SK-N-MC (cell line): ENCODE measurements around the gene ST6GALNAC5.

Experiments
- DNase-seq: peaks from one replicate; pipeline ENCODE4 v3.0.0-alpha.2; 2011; ENCODE audit warnings: low read depth, low spot score
- H3K27ac ChIP-seq: fragments of 200-600 bp; sonication (generic); 2 replicates; pipeline ENCODE4 v1.5.1; 2016; ENCODE audit warnings: mixed run types
- H3K36me3 ChIP-seq: fragments of 200-600 bp; sonication (generic); 2 replicates; pipeline ENCODE4 v1.6.1; 2017; ENCODE audit warnings: antibody characterized with exemption, low read length, mixed read lengths; ENCODE audit not compliant: insufficient read depth
- H3K4me3 ChIP-seq: fragments of 200-600 bp; sonication (generic); 2 replicates; pipeline ENCODE4 v1.5.1; 2016
- H3K9ac ChIP-seq: fragments of 200-600 bp; sonication (generic); 2 replicates; pipeline ENCODE4 v1.8.0; 2017; ENCODE audit warnings: mixed run types, mixed read lengths; ENCODE audit not compliant: insufficient read length
- H3K9me3 ChIP-seq: fragments of 200-600 bp; sonication (generic); 2 replicates; pipeline ENCODE4 v1.6.1; 2017; ENCODE audit warnings: low read depth, mild to moderate bottlenecking, antibody characterized with exemption, low read length, moderate library complexity, mixed read lengths
- EZH2 ChIP-seq: fragments of 200-600 bp; sonication (generic); IDR thresholded peaks from one replicate; pipeline ENCODE4 v1.6.1; 2017; ENCODE audit warnings: antibody characterized with exemption
- FOXP2 ChIP-seq: optimal IDR thresholded peaks from 2 replicates; pipeline ENCODE3; 2011; ENCODE audit warnings: mild to moderate bottlenecking, moderate library complexity; ENCODE audit not compliant: insufficient read depth; ENCODE audit errors: extremely low read length, control extremely low read depth
- POLR2AphosphoS5 ChIP-seq: IDR thresholded peaks from 2 replicates; pipeline ENCODE4 v1.6.1; 2012; ENCODE audit warnings: mild to moderate bottlenecking, low read depth, low read length, borderline replicate concordance

ST6GALNAC5 gene

DNA sequence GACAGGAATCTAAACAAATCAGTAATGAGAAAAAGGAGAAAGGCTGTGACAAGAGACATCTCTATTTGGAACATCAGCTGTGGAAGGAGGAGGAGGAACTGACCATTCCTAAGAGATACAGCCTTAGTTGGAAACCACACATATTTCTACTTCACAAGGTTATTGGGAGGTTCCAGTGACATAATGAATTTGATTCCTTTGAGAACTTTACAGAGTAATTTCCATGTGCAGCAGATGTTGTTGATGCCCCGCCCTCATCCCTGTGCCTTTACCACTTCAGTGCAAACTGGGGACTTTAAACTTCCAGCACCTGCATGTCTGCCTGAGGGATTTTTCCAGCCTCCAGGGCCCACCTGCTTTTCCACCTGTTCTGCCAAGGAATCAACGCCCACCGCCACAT is 9.3 kb upstream of the ST6GALNAC5 start:
- Histone ChIP-seq H3K4me3 (no peak overlapping the region), H3K27ac (no peak overlapping the region), H3K9ac (no peak overlapping the region), H3K36me3 (no peaks in the 10 kb centered on the region), H3K9me3 (no peaks in the 10 kb centered on the region)
- no peak for DNase-seq
- TF ChIP-seq EZH2: no peak
- TF ChIP-seq POLR2AphosphoS5: no peak
- no peak for TF ChIP-seq FOXP2

DNA sequence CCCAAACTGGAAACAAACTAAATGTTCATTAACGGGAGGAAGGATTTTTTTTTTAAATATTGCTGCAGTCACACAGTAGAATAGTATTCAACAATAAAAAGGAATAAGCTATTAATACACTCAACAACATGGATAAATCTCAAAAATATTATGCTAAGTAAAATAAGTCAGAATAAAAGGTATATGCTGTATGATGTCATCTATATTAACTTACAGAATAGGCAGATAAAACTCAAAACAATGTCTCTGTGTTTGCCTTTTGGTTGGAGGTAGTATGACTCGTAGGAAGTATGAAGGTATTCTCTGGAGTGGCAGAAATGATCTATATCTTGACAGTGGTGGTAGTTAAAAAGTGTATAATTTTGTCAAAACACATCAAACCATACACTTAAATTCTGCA is 6.1 kb upstream of the ST6GALNAC5 start:
- H3K4me3 ChIP-seq: no peak overlapping the region
- H3K9me3 ChIP-seq: no peaks in the 10 kb centered on the region
- DNase-seq: no peak
- no peak overlapping the region for H3K9ac ChIP-seq
- H3K36me3 ChIP-seq: no peaks in the 10 kb centered on the region
- no peak overlapping the region for H3K27ac ChIP-seq
- TF ChIP-seq FOXP2: no peak
- no peak for TF ChIP-seq POLR2AphosphoS5
- TF ChIP-seq EZH2: no peak

DNA sequence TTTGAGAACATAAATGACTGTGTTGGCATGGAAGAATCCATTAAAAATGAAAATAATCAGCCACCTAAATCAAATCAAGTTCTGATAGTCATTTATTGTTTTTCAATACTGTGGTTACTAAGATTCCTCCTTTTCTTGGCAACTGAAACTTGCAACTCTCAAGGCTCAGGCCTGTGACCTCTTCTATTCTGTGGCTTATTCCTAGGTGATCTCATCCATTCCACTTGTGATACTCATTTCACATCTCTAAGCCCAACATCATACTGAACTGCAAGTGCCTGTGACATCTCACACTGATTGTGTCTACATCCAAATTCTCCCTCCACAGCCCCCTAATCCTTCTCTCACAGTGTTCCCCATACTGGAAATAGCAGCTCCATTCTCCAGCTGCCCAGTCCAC is 4.8 kb upstream of the ST6GALNAC5 start:
- no peak overlapping the region for H3K27ac ChIP-seq
- H3K9me3 ChIP-seq: no peaks in the 10 kb centered on the region
- no peak overlapping the region for H3K4me3 ChIP-seq
- no peak overlapping the region for H3K9ac ChIP-seq
- TF ChIP-seq POLR2AphosphoS5: no peak
- no peak for TF ChIP-seq EZH2
- DNase-seq: no peak
- H3K36me3 ChIP-seq: no peaks in the 10 kb centered on the region

DNA sequence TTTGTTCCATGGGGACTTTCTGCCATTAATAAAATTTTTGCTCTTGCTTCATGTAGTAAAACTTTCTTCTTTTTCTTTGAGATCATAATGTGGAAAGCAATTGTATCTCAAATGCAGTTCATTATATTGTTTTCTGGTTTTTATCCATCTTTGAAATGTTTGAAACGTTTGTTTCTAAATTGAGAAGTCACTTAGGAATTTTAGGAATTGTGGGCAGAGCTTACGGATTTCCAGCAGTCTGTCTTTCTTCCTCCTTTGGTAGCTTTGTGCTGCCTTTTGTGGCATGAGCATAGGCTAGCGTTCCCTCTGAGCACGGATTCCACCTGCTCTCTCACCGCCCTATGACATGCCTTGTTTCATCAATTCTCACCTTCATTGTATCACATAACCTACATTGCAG is 2.9 kb upstream of the ST6GALNAC5 start:
- H3K4me3 ChIP-seq: no peak overlapping the region
- no peak overlapping the region for H3K9ac ChIP-seq
- no peak overlapping the region for H3K27ac ChIP-seq
- no peak for DNase-seq
- H3K36me3 ChIP-seq: no peaks in the 10 kb centered on the region
- TF ChIP-seq POLR2AphosphoS5: no peak
- TF ChIP-seq FOXP2: no peak
- TF ChIP-seq EZH2: no peak
- H3K9me3 ChIP-seq: no peaks in the 10 kb centered on the region

DNA sequence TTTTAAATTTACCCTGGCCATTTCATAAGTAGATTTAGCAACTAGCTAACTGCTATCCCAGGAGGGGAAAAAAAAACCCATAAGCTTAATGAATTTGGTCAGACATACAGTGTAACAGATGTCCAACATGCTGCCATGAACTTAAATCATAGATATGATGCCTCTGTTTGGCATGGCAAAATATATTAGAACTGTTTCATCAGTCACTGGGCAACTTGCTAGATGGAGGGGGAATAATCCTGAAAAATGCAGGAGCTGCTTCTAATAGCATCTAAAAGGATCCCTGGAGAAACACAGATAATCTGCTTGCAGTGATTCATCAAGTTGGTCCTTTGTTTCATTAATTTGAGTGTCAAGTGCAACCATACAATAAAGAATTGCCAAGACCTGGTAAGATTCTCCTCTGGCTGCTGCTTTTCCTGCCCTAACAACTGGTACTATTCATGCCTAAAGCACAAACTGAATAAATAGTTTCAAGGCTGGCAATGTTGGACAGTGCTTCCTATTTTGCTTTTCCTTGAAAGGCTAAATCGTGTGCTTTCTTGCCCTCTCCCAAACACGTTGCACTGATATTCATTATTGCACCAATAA is 1.5 kb upstream of the ST6GALNAC5 start:
- no peak overlapping the region for H3K4me3 ChIP-seq
- no peak overlapping the region for H3K9ac ChIP-seq
- TF ChIP-seq FOXP2: no peak
- no peak for TF ChIP-seq POLR2AphosphoS5
- TF ChIP-seq EZH2: no peak
- H3K9me3 ChIP-seq: no peaks in the 10 kb centered on the region
- no peak overlapping the region for H3K27ac ChIP-seq
- no peaks in the 10 kb centered on the region for H3K36me3 ChIP-seq
- no peak for DNase-seq

DNA sequence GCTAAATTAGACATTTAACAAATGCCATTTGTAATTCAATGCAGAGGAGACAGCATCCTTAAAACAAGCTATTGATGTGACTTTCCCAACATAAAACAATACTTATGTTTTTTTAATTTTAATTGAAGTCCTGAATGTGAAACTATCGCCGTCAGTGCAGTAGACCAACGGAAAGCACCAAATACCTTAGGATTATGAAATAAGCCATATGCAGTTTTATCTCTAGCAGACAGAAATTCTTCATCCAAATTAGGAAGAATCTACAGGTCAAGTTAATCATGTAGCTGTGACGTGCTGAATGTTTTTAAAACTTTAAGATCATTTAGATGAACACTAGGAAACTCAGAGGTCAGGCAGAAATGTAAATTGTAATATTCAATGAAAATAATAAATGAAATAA is 714 bp upstream of the ST6GALNAC5 start:
- H3K9ac ChIP-seq: no peak overlapping the region
- TF ChIP-seq EZH2: no peak
- no peak for TF ChIP-seq FOXP2
- TF ChIP-seq POLR2AphosphoS5: no peak
- H3K9me3 ChIP-seq: no peaks in the 10 kb centered on the region
- no peak for DNase-seq
- H3K36me3 ChIP-seq: no peaks in the 10 kb centered on the region
- H3K4me3 ChIP-seq: no peak overlapping the region
- H3K27ac ChIP-seq: no peak overlapping the region

DNA sequence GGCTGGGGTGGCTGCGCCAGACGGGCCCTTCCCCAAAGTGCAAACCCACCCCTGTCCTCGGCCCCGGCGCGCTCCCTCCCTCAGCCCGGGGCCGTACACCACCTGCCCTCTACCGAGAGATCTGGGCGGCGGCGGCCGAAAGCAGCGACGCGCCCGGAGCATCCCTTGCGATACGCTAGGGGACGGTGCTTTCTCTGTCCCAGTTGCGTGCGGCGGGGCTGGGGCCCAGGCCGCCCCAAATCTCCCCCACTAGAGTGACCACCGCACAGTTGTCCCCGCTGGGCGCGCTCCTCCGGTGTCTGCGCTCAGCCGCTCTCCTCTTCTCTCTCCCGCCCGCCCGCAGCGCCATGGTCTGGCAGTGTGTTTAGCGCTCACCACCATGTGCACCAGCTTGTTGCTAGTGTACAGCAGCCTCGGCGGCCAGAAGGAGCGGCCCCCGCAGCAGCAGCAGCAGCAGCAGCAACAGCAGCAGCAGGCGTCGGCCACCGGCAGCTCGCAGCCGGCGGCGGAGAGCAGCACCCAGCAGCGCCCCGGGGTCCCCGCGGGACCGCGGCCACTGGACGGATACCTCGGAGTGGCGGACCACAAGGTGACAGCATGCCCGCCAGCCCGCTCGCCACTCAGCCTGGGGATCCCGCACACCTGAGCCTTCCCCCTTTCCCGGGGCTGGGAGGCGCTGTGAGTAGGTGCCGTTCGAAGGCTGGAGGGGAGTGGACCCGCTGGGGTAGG is 1.0 kb downstream of the ST6GALNAC5 start:
- no peak for DNase-seq
- no peak overlapping the region for H3K27ac ChIP-seq
- H3K9ac ChIP-seq: no peak overlapping the region
- TF ChIP-seq FOXP2 (no peak), POLR2AphosphoS5 (no peak), EZH2 (no peak)
- H3K4me3 ChIP-seq: peak overlapping the region; percentile 85
- no peaks in the 10 kb centered on the region for H3K9me3 ChIP-seq
- no peaks in the 10 kb centered on the region for H3K36me3 ChIP-seq

DNA sequence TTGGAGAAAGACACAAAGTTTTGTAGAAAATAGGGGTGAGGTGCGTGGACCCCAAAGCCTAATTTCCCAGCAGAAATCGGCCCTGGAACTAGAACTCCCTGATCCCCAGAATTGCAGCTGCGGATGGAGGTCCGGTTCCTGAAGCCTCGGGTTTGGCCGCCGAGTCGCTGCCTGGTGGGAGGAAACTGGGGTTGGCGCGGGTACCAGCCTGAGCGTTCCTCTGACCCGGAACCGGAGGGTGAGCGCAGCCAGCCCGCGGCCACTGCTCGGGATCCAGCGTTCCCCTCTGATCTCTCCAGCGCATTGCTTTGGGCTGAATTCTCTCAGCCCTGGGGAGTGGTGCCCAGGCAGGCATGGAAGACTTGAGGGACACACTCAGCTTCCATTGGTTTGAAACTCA is 1.6 kb downstream of the ST6GALNAC5 start:
- Histone ChIP-seq H3K36me3 (no peaks in the 10 kb centered on the region), H3K4me3 (peak overlapping the region; percentile 85; the same call in 1 of the 2 replicates), H3K9me3 (no peaks in the 10 kb centered on the region), H3K9ac (no peak overlapping the region), H3K27ac (no peak overlapping the region)
- no peak for TF ChIP-seq FOXP2
- DNase-seq: no peak

DNA sequence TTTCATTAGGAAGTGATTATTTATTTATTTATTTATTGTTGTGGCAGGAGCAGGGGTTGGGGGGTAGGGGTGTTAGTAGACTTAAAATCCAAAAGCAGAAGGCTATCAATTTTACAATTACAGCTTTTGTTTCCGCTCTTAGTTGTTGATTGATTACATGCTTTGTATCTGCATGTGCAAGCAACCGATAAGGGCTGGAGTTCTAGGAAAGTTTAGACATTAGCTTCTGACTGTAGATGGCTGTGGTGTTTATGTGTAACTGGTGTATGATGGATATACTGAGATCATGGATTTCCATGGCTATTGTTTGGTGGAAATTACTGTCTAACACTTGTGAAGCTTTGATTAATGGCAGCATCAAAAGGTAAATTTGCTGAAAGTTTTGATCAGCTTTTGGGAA is 2.8 kb downstream of the ST6GALNAC5 start:
- Histone ChIP-seq H3K27ac (no peak overlapping the region), H3K4me3 (no peak overlapping the region), H3K36me3 (no peaks in the 10 kb centered on the region), H3K9ac (no peak overlapping the region), H3K9me3 (no peaks in the 10 kb centered on the region)
- TF ChIP-seq EZH2 (no peak), FOXP2 (no peak), POLR2AphosphoS5 (no peak)
- DNase-seq: no peak
